PC-9 (cell line): Measurements from ENCODE around the gene STAP2.

Experiments
- CTCF ChIP-seq: fragments of 200-600 bp; sonication (generic); conservative IDR thresholded peaks from 2 replicates; pipeline ENCODE4 v1.6.1; 2017; ENCODE audit warnings: mixed run types, antibody characterized with exemption, mild to moderate bottlenecking, moderate library complexity
- EZH2 ChIP-seq: fragments of 200-600 bp; sonication (generic); IDR thresholded peaks from 2 replicates; pipeline ENCODE4 v1.8.0; 2017; ENCODE audit warnings: antibody characterized with exemption, low read depth

GRCh38 chr19:4329858-4330257 lies 8.8 kb downstream of the STAP2 start:
- TF ChIP-seq CTCF: no peak
- no peak for TF ChIP-seq EZH2
